HG03159 (cell line): ENCODE data around the gene NIBAN1.
"Not testable (repeated sequence)": the region's sequence is repeated elsewhere in the genome, so short reads cannot be mapped to it uniquely, and the experiment has no call there.

Experiments used
- ATAC-seq: cut with Tn5 transposase; IDR thresholded peaks from one replicate; pipeline ENCODE4 v1.9.1; 2021; ENCODE audit warnings: mild to moderate bottlenecking, moderate library complexity; ENCODE audit not compliant: unreplicated experiment

NIBAN1 gene

DNA sequence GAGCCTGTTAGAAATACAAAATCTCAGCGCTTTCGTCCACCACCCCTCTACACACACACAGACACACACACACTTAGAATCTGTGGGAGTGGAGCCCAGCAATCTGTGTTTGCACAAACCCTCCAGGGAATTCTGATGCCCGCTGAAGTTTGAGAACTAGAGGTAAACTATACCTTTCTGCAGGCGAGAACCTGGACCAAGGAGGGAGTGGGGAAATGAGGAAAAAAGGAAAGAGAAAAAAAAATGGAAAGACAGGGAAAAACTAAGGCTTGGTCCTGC is 468 bp upstream of the NIBAN1 start:
- no peak for ATAC-seq

DNA sequence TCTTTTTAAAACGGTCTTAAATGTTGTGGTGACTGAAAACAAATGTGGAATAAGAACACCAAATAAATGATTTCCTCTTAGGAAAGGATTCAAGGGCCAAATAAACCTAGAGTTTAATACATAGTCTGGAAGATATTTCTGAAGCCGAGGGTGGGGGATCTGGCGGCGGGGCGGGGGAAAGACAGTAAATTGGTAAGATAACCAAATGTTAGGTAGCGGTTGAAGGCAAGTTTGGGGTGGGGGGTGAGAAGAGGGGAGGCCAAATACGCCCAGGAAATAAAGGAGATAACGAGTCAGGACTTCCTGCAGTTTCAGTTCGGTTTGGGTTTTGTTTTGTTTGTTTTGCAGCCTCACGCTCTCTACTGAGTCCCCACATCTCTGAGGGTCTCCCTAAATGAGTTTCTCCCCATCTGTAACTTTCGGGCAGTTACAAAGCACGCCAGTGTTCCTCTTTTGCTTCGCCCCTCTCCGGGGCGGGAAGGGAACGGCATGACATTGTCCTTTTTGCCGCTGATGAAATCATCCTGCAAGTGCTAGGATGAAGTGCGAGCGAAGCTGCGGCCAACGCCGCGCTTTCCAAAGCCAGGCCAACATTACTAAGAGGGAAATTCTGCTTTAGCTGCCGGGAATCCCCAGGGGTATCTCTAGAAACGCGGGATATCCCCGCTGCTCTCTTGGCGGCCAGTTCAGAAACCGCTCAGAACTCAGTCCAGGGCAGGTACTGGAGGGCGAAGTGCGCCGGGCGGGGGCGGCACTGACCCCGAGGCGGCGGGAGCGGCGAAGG is 844 bp downstream of the NIBAN1 start:
- ATAC-seq: peak; percentile 51

DNA sequence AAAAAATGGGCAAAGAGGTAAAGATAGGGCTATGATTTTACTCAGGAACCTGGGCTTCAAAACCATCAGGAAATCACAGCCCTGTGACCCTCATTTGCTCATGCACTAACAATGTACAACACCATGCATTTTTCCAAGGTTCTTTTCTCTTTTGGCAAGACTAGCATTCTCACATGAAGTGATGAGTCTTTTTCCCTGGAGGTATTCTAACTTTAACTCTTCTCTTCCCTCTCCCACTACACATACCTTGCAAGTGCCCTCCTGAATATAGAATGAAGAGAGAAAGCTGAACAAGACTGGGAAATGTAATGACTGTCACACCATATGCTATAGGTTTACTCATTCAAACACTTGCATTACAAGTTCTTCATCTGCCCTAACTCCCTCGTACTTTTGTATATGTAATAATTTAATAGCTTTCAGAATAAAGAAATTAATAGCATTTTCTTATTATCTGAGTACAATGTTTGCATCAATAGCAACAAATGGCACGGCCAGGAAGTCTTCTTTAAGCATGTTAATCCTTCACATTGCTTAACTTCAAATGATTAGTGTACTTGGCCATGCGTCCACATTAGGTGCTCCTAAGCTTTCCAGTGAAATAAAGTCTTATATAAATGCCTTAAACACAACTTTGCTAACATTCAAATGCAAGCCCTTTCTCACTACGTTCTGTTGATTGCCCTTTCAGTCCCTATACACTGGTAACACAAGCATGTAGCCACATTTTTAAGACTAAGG is 1.8 kb downstream of the NIBAN1 start:
- ATAC-seq: no peak

DNA sequence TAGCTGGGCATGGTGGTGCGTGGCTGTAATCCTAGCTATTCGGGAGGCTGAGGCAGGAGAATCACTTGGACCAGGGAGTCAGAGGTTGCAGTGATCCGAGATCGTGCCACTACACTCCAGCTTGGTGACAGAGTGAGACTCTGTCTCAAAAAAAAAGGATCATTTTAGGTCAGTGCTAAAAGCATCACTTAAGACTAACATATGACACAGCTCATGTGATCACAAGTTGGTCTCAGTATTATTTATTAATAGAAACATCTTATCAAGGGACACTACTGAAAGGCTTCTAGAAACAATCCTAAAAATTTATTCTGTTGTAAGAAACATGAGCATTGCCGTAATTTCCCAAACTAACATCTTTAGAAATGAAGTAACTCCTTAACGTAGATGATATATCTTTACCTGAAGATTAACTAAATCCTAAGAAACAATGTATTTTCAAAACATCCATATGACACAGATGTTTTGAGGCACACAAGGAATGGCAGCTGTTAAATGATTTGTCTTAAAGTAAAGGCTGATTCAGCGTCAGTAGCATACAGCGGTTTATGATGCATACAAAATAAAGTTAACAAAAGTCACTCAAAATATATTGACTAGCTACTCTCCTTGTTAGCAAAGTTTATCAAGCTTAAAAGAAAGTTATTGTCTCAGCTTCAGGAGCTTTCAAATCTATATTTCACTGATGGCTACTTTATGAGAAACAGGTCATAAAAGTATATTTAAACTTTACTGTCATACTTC is 2.6 kb downstream of the NIBAN1 start:
- no peak for ATAC-seq

DNA sequence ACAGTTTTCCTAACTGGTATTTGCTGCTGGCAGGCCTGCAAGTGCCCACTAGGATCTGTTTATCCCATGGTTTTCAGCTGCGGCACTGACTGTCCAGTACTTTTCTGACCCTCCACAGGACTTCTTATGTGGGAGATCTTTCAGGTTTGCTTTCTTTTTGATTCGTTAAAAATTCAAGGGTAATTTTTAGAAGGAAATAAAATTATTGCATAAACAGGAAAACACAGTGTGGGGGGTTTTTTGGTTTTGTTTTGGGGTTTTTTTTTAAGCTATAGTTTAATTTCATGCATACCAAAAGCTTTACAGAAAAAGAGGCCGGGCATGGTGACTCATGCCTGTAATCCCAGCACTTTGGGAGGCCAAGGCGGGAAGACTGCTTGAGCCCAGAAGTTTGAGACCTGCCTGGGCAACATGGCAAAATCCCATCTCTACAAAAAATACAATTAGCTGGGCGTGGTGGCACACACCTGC is 3.6 kb downstream of the NIBAN1 start:
- no peak for ATAC-seq

DNA sequence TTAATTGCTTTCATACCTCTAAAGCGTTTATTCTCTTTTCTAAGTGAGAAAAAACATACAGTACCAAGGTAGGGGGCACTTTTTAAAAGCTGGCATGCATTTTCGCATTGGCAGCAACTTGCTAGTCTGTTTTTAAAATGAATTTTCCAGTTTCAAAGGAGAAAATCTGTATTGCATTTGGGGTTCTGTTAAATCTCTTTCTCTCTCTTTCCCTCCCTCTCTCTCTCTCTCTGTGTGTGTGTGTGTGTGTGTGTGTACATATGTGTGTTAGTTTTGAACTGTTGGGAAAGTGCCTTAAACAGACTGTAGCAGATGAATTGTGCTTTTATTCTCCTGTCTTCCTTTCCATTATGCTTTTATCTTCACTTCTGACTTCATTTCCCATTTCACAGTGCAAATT is 7.3 kb downstream of the NIBAN1 start:
- ATAC-seq: no peak

DNA sequence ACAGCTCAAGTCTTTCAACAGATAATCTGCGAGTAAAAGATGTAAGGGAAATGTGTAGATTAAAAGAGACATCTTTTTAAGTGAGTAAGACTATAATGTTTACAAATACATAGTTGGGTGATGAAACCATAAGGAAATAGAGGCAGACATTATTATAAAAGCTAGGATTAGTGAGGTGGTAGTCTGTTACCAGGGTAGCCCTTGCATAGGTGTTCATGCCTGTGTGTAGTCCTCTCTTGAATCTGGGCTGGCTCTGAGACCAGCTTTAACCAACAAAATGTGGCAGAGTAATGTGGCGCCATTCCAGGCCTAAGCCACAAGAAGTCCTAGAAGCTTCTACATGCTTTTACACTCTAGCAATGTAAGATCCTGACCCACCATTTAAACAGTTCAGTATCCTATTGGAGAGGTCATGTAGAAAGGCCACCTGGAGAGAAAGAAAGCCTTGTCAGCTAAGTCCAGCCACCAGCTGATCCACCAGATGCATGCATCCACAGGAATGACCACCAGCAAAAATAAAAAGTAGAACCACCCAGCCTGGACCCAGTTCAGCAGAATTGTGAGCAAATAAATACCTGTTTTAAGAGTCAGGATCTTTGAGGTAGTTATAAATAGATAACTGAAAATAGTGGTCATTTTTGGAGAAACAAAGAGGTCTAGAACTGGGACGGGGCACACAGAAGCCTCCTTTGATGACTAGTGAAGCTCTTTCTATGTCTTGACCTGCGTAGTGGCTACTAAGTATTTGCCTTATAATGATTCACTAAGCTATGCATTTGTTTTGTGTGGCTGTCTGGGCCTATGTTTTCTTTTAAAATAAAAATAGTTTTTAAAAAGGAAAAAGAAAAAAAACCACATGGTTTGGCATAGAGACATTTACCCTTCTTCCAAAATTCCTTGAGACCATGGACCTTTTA is 8.1 kb downstream of the NIBAN1 start:
- ATAC-seq: no peak

DNA sequence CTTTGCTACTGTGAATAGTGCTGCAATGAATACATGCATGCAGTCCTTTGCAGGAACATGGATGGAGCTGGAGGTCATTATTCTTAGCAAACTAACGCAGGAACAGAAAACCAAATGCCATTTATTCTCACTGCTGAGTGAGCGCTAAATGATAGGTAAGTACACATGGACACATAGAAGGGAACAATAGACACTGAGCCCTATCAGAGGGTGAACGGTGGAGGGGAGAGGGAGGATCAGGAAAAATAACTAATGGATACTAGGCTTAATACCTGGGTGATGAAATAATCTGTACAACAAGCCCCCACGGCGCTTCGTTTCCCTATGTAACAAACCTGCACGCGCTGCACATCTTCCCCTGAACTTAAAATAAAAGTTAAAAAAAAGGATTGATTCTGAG is 8.9 kb downstream of the NIBAN1 start:
- no peak for ATAC-seq

DNA sequence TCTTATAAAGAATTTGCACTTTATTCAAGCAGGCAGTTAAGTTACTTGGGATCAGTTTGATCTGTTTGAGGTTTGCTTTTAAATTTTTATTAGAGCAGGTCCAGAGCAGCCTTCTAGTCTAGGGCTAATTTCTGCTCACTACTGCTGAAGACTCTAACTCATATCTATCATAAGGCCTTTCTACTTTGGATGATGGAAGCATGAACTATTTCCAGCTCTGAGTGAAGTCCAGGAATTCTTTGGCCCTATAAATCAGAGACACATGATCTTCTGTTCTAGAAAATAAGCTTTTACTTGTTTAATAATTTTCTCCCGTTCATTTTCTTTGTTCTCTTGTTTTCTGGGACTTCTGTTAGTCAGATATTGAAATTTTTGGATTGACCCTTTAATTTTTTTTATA is 14.7 kb downstream of the NIBAN1 start:
- ATAC-seq: no peak

DNA sequence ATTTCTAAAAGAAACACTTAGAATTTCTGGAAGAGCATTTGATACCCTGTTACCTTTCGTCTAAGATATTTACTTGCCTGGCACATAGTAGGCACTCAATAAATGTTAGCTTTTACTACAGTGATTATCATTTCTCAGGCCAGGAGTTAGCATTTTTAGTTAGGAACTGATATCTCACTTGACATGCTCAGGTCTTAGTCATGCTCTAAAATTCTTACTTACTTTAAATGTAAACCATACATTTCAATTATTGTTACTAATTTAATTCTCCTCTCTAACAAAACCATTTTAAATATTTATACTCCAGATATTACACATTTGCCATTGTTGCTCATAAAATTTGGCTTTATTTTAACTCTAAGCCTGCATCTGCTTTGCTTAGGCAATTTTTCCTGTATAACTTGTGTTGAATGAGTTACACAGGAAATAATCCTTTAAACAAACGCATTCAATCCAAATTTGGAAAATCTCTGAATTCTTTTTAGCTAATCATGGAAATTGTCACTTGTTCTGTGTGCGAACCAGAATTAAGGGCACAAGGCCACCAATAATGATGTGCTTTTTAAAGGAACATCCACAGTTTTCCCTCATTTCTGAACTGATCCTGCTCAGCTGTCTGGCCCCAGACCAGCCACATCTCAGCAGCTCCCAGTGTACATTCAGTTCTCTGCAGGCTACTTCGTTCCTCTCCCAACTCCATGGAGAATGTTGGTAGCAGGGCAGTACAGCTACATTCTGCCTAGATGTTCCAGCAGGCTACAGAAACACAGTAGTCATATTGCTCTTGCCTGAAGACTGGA is 15.6 kb downstream of the NIBAN1 start:
- ATAC-seq: no peak

DNA sequence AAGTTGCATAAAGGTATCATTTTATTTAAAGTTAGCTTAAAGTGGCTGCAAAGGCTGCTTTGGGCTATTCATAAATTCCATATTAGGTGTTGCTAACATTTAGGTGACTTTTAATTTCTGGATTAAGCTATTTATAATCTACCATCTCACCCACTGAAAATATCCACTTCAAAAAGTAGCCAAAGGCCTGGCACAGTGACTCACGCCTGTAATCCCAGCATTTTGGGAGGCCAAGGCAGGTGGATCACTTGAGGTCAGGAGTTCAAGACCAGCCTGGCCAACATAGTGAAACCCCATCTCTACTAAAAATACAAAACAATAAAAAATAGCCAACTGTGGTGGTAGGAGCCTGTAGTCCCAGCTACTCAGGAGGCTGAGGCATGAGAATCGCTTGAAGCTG is 16.4 kb downstream of the NIBAN1 start:
- ATAC-seq: not testable (repeated sequence)

DNA sequence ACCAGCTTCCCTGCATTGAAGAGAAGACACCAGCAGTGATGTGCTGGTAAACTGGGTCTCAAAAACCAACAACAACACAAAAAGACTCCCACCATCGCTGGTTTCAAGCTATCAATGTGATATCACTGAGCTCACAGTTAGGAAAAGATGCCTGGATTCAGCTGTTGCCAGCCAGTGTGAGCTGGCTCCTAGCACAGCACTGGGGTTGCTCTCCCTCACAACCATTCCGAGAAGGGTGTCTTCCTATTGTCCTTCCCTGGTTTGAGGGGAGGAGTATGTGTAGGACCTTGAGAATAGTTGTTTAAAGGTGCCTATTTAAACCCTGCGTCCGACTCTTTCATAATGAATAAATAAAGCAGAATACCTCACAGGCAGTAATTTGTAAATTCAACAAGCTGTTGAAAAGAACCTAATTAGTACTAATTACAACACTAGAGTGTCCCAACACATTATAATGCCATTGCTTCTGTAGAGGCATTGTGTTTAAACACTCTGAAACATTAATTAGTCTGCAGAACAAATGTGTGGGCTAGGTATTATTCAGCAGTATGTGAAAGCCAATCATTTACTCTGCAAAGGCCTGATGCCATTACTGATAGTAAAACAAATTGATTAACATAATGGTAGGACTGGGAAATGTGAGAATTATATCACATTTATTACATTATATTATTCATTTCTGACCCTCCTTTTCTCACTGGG is 17.2 kb downstream of the NIBAN1 start:
- no peak for ATAC-seq

DNA sequence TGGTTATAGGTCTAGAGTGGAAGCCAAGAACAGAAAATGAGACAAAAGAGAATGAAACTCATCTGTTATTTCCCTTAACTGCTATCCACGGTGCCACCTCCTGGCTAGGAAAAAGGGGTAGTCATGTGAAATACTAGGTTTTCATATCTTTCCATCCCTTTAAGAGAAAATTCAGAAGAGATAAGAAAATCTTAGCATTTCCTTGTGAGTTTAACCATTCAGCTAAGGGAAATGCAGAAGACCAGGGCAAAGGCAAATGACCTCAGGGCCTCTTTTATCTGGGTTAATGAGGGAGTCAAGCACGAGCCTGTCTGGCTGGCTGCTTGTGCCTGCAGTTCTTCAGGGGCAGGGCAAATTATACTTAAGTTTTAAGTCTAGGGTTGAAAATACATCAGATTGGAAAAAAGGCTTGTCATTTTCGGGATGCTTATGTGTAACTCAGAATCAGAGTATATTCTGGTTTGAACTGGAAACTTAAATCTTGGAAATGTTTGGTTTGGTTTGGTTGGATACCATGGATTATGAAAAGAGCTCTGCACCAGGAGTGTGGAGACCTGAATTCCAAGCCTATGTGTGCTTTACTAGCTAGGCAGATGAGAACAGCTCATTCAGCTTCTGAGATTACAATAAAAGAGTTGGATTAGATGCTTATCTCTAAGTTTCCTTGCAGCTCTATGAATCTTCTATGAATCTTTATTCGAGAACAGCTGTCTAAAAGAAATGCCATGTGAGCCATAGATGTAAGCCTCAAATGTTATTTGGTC is 19.9 kb downstream of the NIBAN1 start:
- no peak for ATAC-seq

DNA sequence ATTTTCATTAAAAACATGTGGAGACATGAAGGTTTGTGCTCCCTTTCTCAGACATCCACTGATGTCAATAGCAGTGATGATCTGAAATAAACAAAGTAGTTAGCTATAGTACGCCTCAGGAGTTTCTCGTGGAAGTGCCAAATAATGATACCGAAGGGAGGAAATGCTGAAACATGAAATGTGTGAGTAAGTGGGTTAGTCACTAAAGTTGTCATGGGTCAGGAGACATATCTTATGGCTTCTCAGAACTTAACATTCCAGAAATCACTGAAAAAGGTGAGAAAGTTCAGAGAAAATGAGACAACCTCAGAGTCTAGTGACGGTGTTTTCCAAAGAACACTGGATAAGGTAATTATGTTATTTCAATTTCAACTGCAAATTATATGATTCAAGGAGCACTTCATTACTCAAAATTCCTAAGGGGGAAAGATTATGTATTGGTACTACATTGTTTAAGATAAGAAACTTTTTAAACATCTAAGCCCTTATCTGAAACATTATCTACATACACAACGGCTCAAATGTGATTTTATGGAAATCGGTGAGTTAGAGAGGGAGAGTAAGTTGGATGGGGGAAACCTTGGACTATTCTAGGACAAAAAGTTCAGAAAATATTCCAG is 20.6 kb downstream of the NIBAN1 start:
- no peak for ATAC-seq

DNA sequence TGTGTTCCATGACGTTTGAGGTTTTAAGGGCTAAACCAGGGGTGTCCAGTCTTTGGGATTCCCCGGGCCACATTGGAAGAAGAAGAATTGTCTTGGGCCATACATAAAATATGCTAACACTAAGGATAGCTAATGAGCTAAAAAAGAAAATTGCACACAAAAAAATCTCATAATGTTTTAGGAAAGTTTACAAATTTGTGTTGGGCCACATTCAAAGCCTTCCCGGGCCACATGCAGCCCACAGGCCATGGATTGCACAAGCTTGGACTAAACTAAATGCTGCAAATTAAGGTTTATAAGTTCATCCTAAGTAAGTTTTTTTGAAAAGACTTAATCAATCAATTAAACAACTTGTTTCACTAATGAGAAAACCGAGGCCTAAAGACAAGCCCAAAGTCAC is 21.9 kb downstream of the NIBAN1 start:
- no peak for ATAC-seq

DNA sequence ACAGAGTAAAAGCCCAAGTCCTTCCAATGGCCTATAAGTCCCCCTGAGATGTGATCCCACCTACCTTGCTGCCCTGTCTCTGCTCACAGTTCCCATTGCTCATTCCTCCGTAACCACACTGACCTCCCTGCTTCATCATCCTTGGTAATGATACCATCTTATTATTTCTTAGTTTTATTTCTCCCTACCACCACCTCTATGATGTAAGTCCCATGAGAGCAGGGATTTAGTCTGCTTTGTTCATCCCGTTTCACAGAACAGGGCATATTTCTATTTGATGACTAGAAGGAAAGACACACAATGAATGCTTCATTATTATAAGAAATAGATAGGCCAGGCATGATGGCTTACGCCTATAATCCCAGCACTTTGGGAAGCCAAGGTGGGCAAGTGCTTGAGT is 22.5 kb downstream of the NIBAN1 start:
- ATAC-seq: no peak

DNA sequence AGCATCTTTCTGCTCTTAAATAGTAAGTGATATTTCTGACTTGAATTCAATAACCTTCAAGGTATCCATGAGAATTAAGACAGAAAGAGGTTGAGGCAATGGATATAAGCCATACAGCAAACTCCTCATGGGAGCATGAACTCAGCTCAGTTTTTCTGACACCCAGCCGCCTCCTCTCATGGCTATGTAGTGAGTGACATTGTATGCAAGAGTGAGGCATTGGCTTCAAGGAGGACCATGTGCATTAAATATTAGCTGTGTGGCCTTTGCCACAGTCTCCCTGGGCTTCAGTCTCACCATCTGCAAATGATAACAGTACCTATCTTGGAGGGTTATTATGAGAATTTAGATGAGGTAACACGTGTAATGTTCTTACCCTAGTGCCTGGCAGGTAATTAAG is 23.4 kb downstream of the NIBAN1 start:
- no peak for ATAC-seq

DNA sequence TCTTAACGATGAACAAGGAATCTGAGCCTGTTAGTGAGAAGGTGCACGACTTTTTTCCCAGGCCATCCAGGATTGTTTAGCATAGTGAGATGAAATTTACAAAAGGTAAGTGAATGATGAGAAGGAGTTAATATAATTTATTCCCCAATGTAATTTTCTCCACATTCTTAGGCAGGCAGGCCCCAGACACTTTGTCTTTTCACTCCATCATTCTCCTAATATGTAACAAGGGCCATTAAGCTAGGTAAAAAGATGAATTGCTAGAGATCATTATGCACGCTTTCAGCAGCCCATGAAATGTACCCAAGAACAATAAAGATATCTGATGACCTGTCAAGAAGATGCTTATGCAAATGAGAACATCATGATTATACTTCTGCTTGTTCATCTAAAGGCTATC is 24.1 kb downstream of the NIBAN1 start:
- ATAC-seq: no peak
